K562 (cell line): ENCODE data around the gene C1QTNF5. TPM values are rescaled to one million over a fixed set of nuclear protein-coding genes. Genes with fewer than 3 reads are reported as not detected.

Source experiments
- CBFB ChIP-seq: sonication (generic); formaldehyde crosslinking; IDR thresholded peaks from 2 replicates; pipeline ENCODE4 v1.4.0; 2020; ENCODE audit warnings: mild to moderate bottlenecking, missing genetic modification reagents
- CHD1 ChIP-seq: fragments of 200-600 bp; sonication (generic); IDR thresholded peaks from one replicate; pipeline ENCODE4 v1.6.1; 2012; ENCODE audit warnings: mild to moderate bottlenecking, moderate library complexity, low read length, inconsistent platforms
- E2F5 ChIP-seq: sonication (generic); formaldehyde crosslinking; IDR thresholded peaks from 2 replicates; pipeline ENCODE4 v1.8.0; 2022; ENCODE audit warnings: mild to moderate bottlenecking, missing genetic modification reagents
- EWSR1 ChIP-seq: fragments of 450-650 bp; IDR thresholded peaks from 2 replicates; pipeline ENCODE4 v1.6.1; 2018; ENCODE audit warnings: borderline replicate concordance, mild to moderate bottlenecking, low read depth, moderate library complexity; ENCODE audit not compliant: partially characterized antibody
- FOXO4 ChIP-seq: fragments of 450-650 bp; formaldehyde crosslinking; IDR thresholded peaks from 2 replicates; pipeline ENCODE4 v1.4.0; 2020; ENCODE audit warnings: mild to moderate bottlenecking, moderate library complexity
- GATA2 ChIP-seq: sonication (generic); formaldehyde crosslinking; IDR thresholded peaks from 2 replicates; pipeline ENCODE4 v1.4.0; 2020; ENCODE audit warnings: mild to moderate bottlenecking, missing genetic modification reagents
- GTF2E2 ChIP-seq: fragments of 200-800 bp; sonication (Bioruptor generic); IDR thresholded peaks from 2 replicates; pipeline ENCODE4 v1.6.1; 2016; ENCODE audit warnings: missing genetic modification characterization, missing compliant biosample characterization
- HDGF ChIP-seq: fragments of 450-650 bp; IDR thresholded peaks from 2 replicates; pipeline ENCODE4 v1.6.1; 2016
- KDM4B ChIP-seq, 2 experiments: fragments of 450-650 bp in 1 of 2; sonication (generic) in 1 of 2; IDR thresholded peaks; 2 replicates each; pipeline ENCODE4 v1.6.1; 2016 to 2017; ENCODE audit warnings: borderline replicate concordance in 2 of 2, antibody characterized with exemption in 1 of 2, low read depth in 1 of 2, mild to moderate bottlenecking in 1 of 2
- MLX ChIP-seq, 2 experiments: fragments of 450-650 bp in 1 of 2; sonication (generic) in 1 of 2; formaldehyde crosslinking; conservative IDR thresholded peaks; 2 replicates each; pipeline versions ENCODE4 v1.4.0 to v1.8.1; 2020 to 2022; ENCODE audit warnings: mild to moderate bottlenecking in 1 of 2, missing genetic modification reagents in 1 of 2
- MTA1 ChIP-seq: fragments of 450-650 bp; IDR thresholded peaks from 2 replicates; pipeline ENCODE4 v1.6.1; 2017; ENCODE audit warnings: borderline replicate concordance
- NFE2 ChIP-seq: IDR thresholded peaks from 2 replicates; pipeline ENCODE4 v1.6.1; 2014; ENCODE audit warnings: antibody characterized with exemption, low read depth
- POU5F1 ChIP-seq: fragments of 150-350 bp; IDR thresholded peaks from 2 replicates; pipeline ENCODE4 v1.6.1; 2014; ENCODE audit warnings: borderline replicate concordance, low read length, low read depth, mild to moderate bottlenecking; ENCODE audit not compliant: partially characterized antibody
- RAD51 ChIP-seq: fragments of 450-650 bp; IDR thresholded peaks from 2 replicates; pipeline ENCODE4 v1.7.1; 2016; ENCODE audit warnings: low read depth, mild to moderate bottlenecking, borderline replicate concordance
- SMARCC2 ChIP-seq: fragments of 450-650 bp; IDR thresholded peaks from 2 replicates; pipeline ENCODE4 v1.6.1; 2017; ENCODE audit warnings: antibody characterized with exemption, moderate library complexity, mild to moderate bottlenecking, low read depth
- SREBF2 ChIP-seq: sonication (generic); formaldehyde crosslinking; IDR thresholded peaks from 2 replicates; pipeline ENCODE4 v1.4.0; 2020; ENCODE audit warnings: mild to moderate bottlenecking, missing genetic modification reagents
- SRSF3 ChIP-seq: fragments of 200-400 bp; formaldehyde crosslinking; IDR thresholded peaks from 2 replicates; pipeline ENCODE4 v1.6.1; 2016; ENCODE audit warnings: mild to moderate bottlenecking, low read length, moderate library complexity; ENCODE audit not compliant: insufficient read depth
- SRSF7 ChIP-seq: fragments of 200-400 bp; formaldehyde crosslinking; optimal IDR thresholded peaks from 2 replicates; pipeline ENCODE3; 2017; ENCODE audit warnings: mild to moderate bottlenecking, low read depth, low read length
- TAF15 ChIP-seq: fragments of 200-400 bp; formaldehyde crosslinking; IDR thresholded peaks from 2 replicates; pipeline ENCODE4 v1.6.1; 2017; ENCODE audit warnings: mild to moderate bottlenecking, low read depth, low read length, moderate library complexity
- XRCC5 ChIP-seq: fragments of 200-400 bp; formaldehyde crosslinking; IDR thresholded peaks from 2 replicates; pipeline ENCODE4 v1.6.1; 2017; ENCODE audit warnings: low read depth, mild to moderate bottlenecking, low read length
- ZBED1 ChIP-seq: IDR thresholded peaks from 2 replicates; pipeline ENCODE4 v1.6.1; 2014
- ZNF263 ChIP-seq: sonication (generic); formaldehyde crosslinking; IDR thresholded peaks from 2 replicates; pipeline ENCODE4 v1.8.0; 2022; ENCODE audit warnings: mild to moderate bottlenecking, missing genetic modification reagents, borderline replicate concordance
- ZNF444 ChIP-seq: fragments of 250-450 bp; sonication (Bioruptor Pico); IDR thresholded peaks from 2 replicates; pipeline ENCODE4 v1.4.0; 2020; ENCODE audit warnings: mild to moderate bottlenecking, moderate library complexity
- ZNF445 ChIP-seq: fragments of 250-450 bp; sonication (Bioruptor Pico); IDR thresholded peaks from 2 replicates; pipeline ENCODE4 v1.4.0; 2020; ENCODE audit warnings: low read depth, mild to moderate bottlenecking, moderate library complexity
- ZNF740 ChIP-seq, 3 experiments: fragments of 200-800 bp in 1 of 3; sonication (Bioruptor generic) in 1 of 3; sonication (generic) in 1 of 3; formaldehyde crosslinking in 1 of 3; IDR thresholded peaks; 2 replicates each; pipeline versions ENCODE4 v1.6.1 to v1.8.0; 2016 to 2022; ENCODE audit warnings: mild to moderate bottlenecking in 2 of 3, missing compliant biosample characterization in 2 of 3, missing genetic modification characterization in 2 of 3, missing genetic modification reagents in 1 of 3
- ZNF764 ChIP-seq: fragments of 250-450 bp; sonication (Bioruptor Pico); IDR thresholded peaks from 2 replicates; pipeline ENCODE4 v1.4.0; 2020; ENCODE audit warnings: low read depth, mild to moderate bottlenecking, moderate library complexity
- polyA plus RNA-seq, 8 experiments: library from polyadenylated mRNA; depleted of rRNA in 4 of 8; stranded (reverse) in 5 of 8; unstranded in 3 of 8; fragments of >200 nt; fragmentation: Nextera tagmentation in 2 of 8; fragmentation: Illumina TruSeq in 1 of 8; extraction: Ambion mirVana in 2 of 8; extraction: Trizol in 1 of 8; gene quantifications; 2 replicates each; pipeline versions ENCODE4 v1.2.1 to v1.2.3, GENCODE V29; 2011 to 2014; ENCODE audit warnings: inconsistent platforms in 1 of 8, missing spikeins in 1 of 8
- total RNA-seq, 7 experiments: library from RNA; depleted of rRNA in 6 of 7; stranded (reverse); fragments of >200 nt in 6 of 7; fragmentation: Illumina TruSeq in 2 of 7; extraction: Trizol in 2 of 7; gene quantifications; 2 replicates each; pipeline versions ENCODE4 v1.2.1 to v1.2.3, GENCODE V29; 2011 to 2021; ENCODE audit warnings: low replicate concordance in 1 of 7

Gene C1QTNF5
- total and polyA plus RNA-seq, 9 of the 15 experiments (the other 6 are each of a cell fraction or from before 2014, with no cell fraction given), result 0.07 to 0.76 (median 0.24) TPM; not detected in 1

GRCh38 chr11:119356349-119357031, 15.8 kb upstream of the C1QTNF5 start (continued):
- no peak for TF ChIP-seq ZNF740 (CRISPR knock-in tag; IDR thresholded peaks at IDR 0.05)
- TF ChIP-seq ZNF740 (tag; IDR thresholded peaks at IDR 0.05), result no peak
- TF ChIP-seq TAF15, result no peak
- no peak for TF ChIP-seq ZNF764 (CRISPR knock-in tag)
- peak; percentile 18; the same call in 1 of the 2 replicates for TF ChIP-seq NFE2
- TF ChIP-seq XRCC5, result no peak; the same call in 1 of the 2 replicates
- TF ChIP-seq SRSF3, result no peak
- TF ChIP-seq MLX (CRISPR knock-in tag; conservative IDR thresholded peaks at IDR 0.05), result no peak
- no peak for TF ChIP-seq KDM4B (IDR thresholded peaks at IDR 0.05; ENCODE audit: borderline replicate concordance in 2 of 2, low read depth in 1 of 2)
- TF ChIP-seq RAD51, result no peak
- no peak for TF ChIP-seq MTA1
- TF ChIP-seq GTF2E2 (tag), result no peak
- no peak for TF ChIP-seq ZNF263 (CRISPR knock-in tag)
- no peak for TF ChIP-seq CBFB
- no peak for TF ChIP-seq SRSF7
- TF ChIP-seq ZBED1, result no peak
- no peak for TF ChIP-seq CHD1
- no peak for TF ChIP-seq ZNF444 (CRISPR knock-in tag)
- TF ChIP-seq POU5F1, result no peak
- TF ChIP-seq EWSR1, result no peak
- 0 out of 2 replicates have a peak, but pooled peaks have one; percentile 39 for TF ChIP-seq E2F5 (CRISPR knock-in tag)
- TF ChIP-seq SMARCC2, result no peak
- TF ChIP-seq HDGF, result peak; percentile 95
- no peak for TF ChIP-seq GATA2 (CRISPR knock-in tag)
- no peak for TF ChIP-seq ZNF445 (CRISPR knock-in tag)
- no peak for TF ChIP-seq FOXO4 (CRISPR knock-in tag)
- no peak for TF ChIP-seq SREBF2 (CRISPR knock-in tag)
